HS-27A (cell line): ENCODE data around the gene CDH13.

Source experiments
- DNase-seq: peaks from one replicate; pipeline ENCODE4 v3.0.0-alpha.2; 2012; ENCODE audit warnings: low read depth, missing footprints

The CDH13 gene

GRCh38 chr16:82748026-82748425 is 121.3 kb downstream of the CDH13 start:
- DNase-seq: no peak

GRCh38 chr16:82750068-82750467 is 123.3 kb downstream of the CDH13 start:
- no peak for DNase-seq

GRCh38 chr16:82751020-82751419 is 124.3 kb downstream of the CDH13 start:
- no peak for DNase-seq

GRCh38 chr16:82752172-82752571 is 125.4 kb downstream of the CDH13 start:
- DNase-seq: no peak

- DNase-seq: no peak
Observed at GRCh38 chr16:82753821-82754220, 127.1 kb downstream of the CDH13 start.

GRCh38 chr16:82754716-82755513 is 128.1 kb downstream of the CDH13 start:
- DNase-seq: no peak

- no peak for DNase-seq
Observed at GRCh38 chr16:82755570-82756282, 129.0 kb downstream of the CDH13 start.

- peak; percentile 39 for DNase-seq
Observed at GRCh38 chr16:82756283-82756599, 129.5 kb downstream of the CDH13 start.

- no peak for DNase-seq
Observed at GRCh38 chr16:82758406-82758805, 131.6 kb downstream of the CDH13 start.

GRCh38 chr16:82758904-82759303 is 132.1 kb downstream of the CDH13 start:
- no peak for DNase-seq

GRCh38 chr16:82761236-82761635 is 134.5 kb downstream of the CDH13 start:
- no peak for DNase-seq

- no peak for DNase-seq
Observed at GRCh38 chr16:82761858-82762257, 135.1 kb downstream of the CDH13 start.

- DNase-seq: no peak
Observed at GRCh38 chr16:82763371-82763770, 136.6 kb downstream of the CDH13 start.

GRCh38 chr16:82767198-82767597 is 140.4 kb downstream of the CDH13 start:
- no peak for DNase-seq

- no peak for DNase-seq
Observed at GRCh38 chr16:82767808-82768207, 141.0 kb downstream of the CDH13 start.

- DNase-seq: no peak
Observed at GRCh38 chr16:82769845-82770244, 143.1 kb downstream of the CDH13 start.

- DNase-seq: no peak
Observed at GRCh38 chr16:82772215-82772614, 145.4 kb downstream of the CDH13 start.

GRCh38 chr16:82773018-82773417 is 146.2 kb downstream of the CDH13 start:
- no peak for DNase-seq

GRCh38 chr16:82776470-82777146 is 149.8 kb downstream of the CDH13 start:
- DNase-seq: no peak

- DNase-seq: no peak
Observed at GRCh38 chr16:82782715-82783251, 156.0 kb downstream of the CDH13 start.

GRCh38 chr16:82783933-82784572 is 157.3 kb downstream of the CDH13 start:
- DNase-seq: no peak

GRCh38 chr16:82784573-82784968 is 157.8 kb downstream of the CDH13 start:
- no peak for DNase-seq
